Spinal cord (tissue), 10 donors: ENCODE data around the gene ORC1. TPM values are rescaled to one million over a fixed set of nuclear protein-coding genes. Genes with fewer than 3 reads are reported as not detected.
"Not testable (repeated sequence)": the region's sequence is repeated elsewhere in the genome, so short reads cannot be mapped to it uniquely, and the experiment has no call there.

ENCODE experiments used
- DNase-seq, 6 donors: peaks; one replicate each; pipeline versions ENCODE4 v3.0.0 to v3.0.0-alpha.2; 2013 to 2015; ENCODE audit warnings: low spot score in 6 of 6, low read depth in 4 of 6
- H3K27ac ChIP-seq: one replicate; pipeline ENCODE4 v1.5.1; 2013; ENCODE audit warnings: low read depth, low read length, control low read depth
- H3K27me3 ChIP-seq: one replicate; pipeline ENCODE4 v1.6.1; 2013; ENCODE audit warnings: low read length; ENCODE audit not compliant: control insufficient read depth, insufficient read depth
- H3K36me3 ChIP-seq: one replicate; pipeline ENCODE4 v1.6.1; 2013; ENCODE audit warnings: low read length; ENCODE audit not compliant: control insufficient read depth, insufficient read depth
- H3K4me1 ChIP-seq: one replicate; pipeline ENCODE4 v1.6.1; 2013; ENCODE audit warnings: low read length; ENCODE audit not compliant: control insufficient read depth, insufficient read depth
- H3K4me3 ChIP-seq: one replicate; pipeline ENCODE4 v1.5.1; 2013; ENCODE audit warnings: low read depth, low read length, control low read depth
- H3K9me3 ChIP-seq: one replicate; pipeline ENCODE4 v1.6.1; 2013; ENCODE audit warnings: low read length; ENCODE audit not compliant: control insufficient read depth, insufficient read depth
- WGBS: methylation state at CpG from one replicate; pipeline ENCODE4 v1.1.5; 2013; ENCODE audit warnings: missing lambda C conversion rate; ENCODE audit not compliant: insufficient coverage; 5-methylcytosine and 5-hydroxymethylcytosine counted together
- polyA plus RNA-seq, 2 donors: library from polyadenylated mRNA; unstranded; fragments of 120-200 nt; gene quantifications; one replicate each; pipeline ENCODE4 v1.2.1, GENCODE V29; 2013; ENCODE audit not compliant: insufficient read length in 2 of 2
- total RNA-seq, 2 donors: library from RNA; depleted of rRNA in 1 of 2; stranded (reverse); fragments of 120-200 nt in 1 of 2; fragments of >200 nt in 1 of 2; gene quantifications; one replicate each; pipeline versions ENCODE4 v1.2.3 to v1.2.4, GENCODE V29; 2013 to 2014
- donor health status: healthy.

ORC1 gene
- total and polyA plus RNA-seq, 4 donors = 2.5 to 3.2 (median 2.6) TPM

- Histone ChIP-seq H3K9me3 (no peaks in the 10 kb centered on the region), H3K27ac (no peak overlapping the region), H3K4me1 (peaks cover 11% of the 10 kb centered on the region), H3K27me3 (no peaks in the 10 kb centered on the region), H3K4me3 (no peak overlapping the region), H3K36me3 (peaks cover 14% of the 10 kb centered on the region)
- no peak for DNase-seq
- no CpG with 5 or more reads among the region's 3 CpGs for WGBS
These were observed 1.4 kb downstream of the ORC1 start for GRCh38 chr1:52402860-52403240.

GRCh38 chr1:52400131-52400530 is 4.1 kb downstream of the ORC1 start:
- Histone ChIP-seq H3K27ac (no peak overlapping the region), H3K9me3 (no peaks in the 10 kb centered on the region), H3K4me3 (no peak overlapping the region), H3K27me3 (no peaks in the 10 kb centered on the region), H3K36me3 (peaks cover 3% of the 10 kb centered on the region), H3K4me1 (peaks cover 6% of the 10 kb centered on the region)
- DNase-seq = no peak
- 100% methylated on average over 2 of the region's 6 CpGs for WGBS

- Histone ChIP-seq H3K4me3 (no peak overlapping the region), H3K9me3 (no peaks in the 10 kb centered on the region), H3K27me3 (no peaks in the 10 kb centered on the region), H3K27ac (no peak overlapping the region), H3K4me1 (peaks cover 6% of the 10 kb centered on the region), H3K36me3 (peaks cover 3% of the 10 kb centered on the region)
- no peak for DNase-seq
- WGBS = 93% methylated on average over 3 of the region's 3 CpGs
These were observed 4.6 kb downstream of the ORC1 start for GRCh38 chr1:52399629-52400028.

GRCh38 chr1:52393174-52393573 is 11.0 kb downstream of the ORC1 start:
- Histone ChIP-seq H3K36me3 (peaks cover 3% of the 10 kb centered on the region), H3K27me3 (no peaks in the 10 kb centered on the region), H3K4me3 (no peak overlapping the region), H3K9me3 (no peaks in the 10 kb centered on the region), H3K4me1 (no peaks in the 10 kb centered on the region), H3K27ac (no peak overlapping the region)
- WGBS = no CpG with 5 or more reads among the region's 5 CpGs
- DNase-seq = no peak

GRCh38 chr1:52386458-52386857 is 17.8 kb downstream of the ORC1 start:
- no peak for DNase-seq
- WGBS = 93% methylated on average over 4 of the region's 5 CpGs
- no peak overlapping the region for H3K27ac ChIP-seq
- H3K36me3 ChIP-seq = peaks cover 8% of the 10 kb centered on the region
- no peaks in the 10 kb centered on the region for H3K9me3 ChIP-seq
- H3K27me3 ChIP-seq = no peaks in the 10 kb centered on the region
- H3K4me1 ChIP-seq = no peaks in the 10 kb centered on the region
- H3K4me3 ChIP-seq = no peak overlapping the region

GRCh38 chr1:52385376-52385775 is 18.8 kb downstream of the ORC1 start:
- Histone ChIP-seq H3K4me1 (no peaks in the 10 kb centered on the region), H3K27me3 (no peaks in the 10 kb centered on the region), H3K27ac (no peak overlapping the region), H3K36me3 (peaks cover 8% of the 10 kb centered on the region), H3K4me3 (no peak overlapping the region), H3K9me3 (no peaks in the 10 kb centered on the region)
- no peak for DNase-seq
- 93% methylated on average over 2 of the region's 3 CpGs for WGBS

GRCh38 chr1:52369851-52370250 is 34.4 kb downstream of the ORC1 start:
- not testable (repeated sequence) for H3K9me3 ChIP-seq, H3K4me3 ChIP-seq, H3K27me3 ChIP-seq, H3K36me3 ChIP-seq, H3K27ac ChIP-seq, DNase-seq
- H3K4me1 ChIP-seq = peaks cover 13% of the 10 kb centered on the region
- no CpG with 5 or more reads among the region's 1 CpG for WGBS

- Histone ChIP-seq H3K9me3 (no peaks in the 10 kb centered on the region), H3K36me3 (peaks cover 6% of the 10 kb centered on the region), H3K27me3 (no peaks in the 10 kb centered on the region), H3K4me1 (peaks cover 21% of the 10 kb centered on the region), H3K4me3 (peak overlapping the region; percentile 28), H3K27ac (peak overlapping the region; percentile 15)
- WGBS = 2% methylated on average over 49 of the region's 51 CpGs
- DNase-seq = peak in 3 of 6 donors; percentile 36 to 90 (median 80)
These were observed 35.6 kb downstream of the ORC1 start for GRCh38 chr1:52368383-52369172.

- 94% methylated on average over 4 of the region's 5 CpGs for WGBS
These were observed 37.0 kb downstream of the ORC1 start for GRCh38 chr1:52367272-52367671.

GRCh38 chr1:52366517-52366827 is 37.8 kb downstream of the ORC1 start:
- WGBS = 0% methylated on average over 2 of the region's 8 CpGs
- H3K36me3 ChIP-seq = peaks cover 21% of the 10 kb centered on the region
- H3K4me3 ChIP-seq = peak overlapping the region; percentile 65
- peaks cover 21% of the 10 kb centered on the region for H3K4me1 ChIP-seq
- H3K27me3 ChIP-seq = no peaks in the 10 kb centered on the region
- peak overlapping the region; percentile 76 for H3K27ac ChIP-seq
- no peak for DNase-seq
- H3K9me3 ChIP-seq = no peaks in the 10 kb centered on the region

More at GRCh38 chr1:52367272-52367671, 37.0 kb downstream of the ORC1 start:
- no peaks in the 10 kb centered on the region for H3K9me3 ChIP-seq
- H3K27ac ChIP-seq = no peak overlapping the region
- H3K4me3 ChIP-seq = no peak overlapping the region
- H3K36me3 ChIP-seq = peaks cover 13% of the 10 kb centered on the region
- H3K4me1 ChIP-seq = peaks cover 21% of the 10 kb centered on the region
- no peak for DNase-seq
- H3K27me3 ChIP-seq = no peaks in the 10 kb centered on the region
